ENCODE results near the gene CENPP. TPM values are rescaled to one million over a fixed set of nuclear protein-coding genes. Genes with fewer than 3 reads are reported as not detected.

The CENPP gene
- total and polyA plus RNA-seq, 4 donors, result 0.62 to 8.7 (median 1.3) TPM

DNA sequence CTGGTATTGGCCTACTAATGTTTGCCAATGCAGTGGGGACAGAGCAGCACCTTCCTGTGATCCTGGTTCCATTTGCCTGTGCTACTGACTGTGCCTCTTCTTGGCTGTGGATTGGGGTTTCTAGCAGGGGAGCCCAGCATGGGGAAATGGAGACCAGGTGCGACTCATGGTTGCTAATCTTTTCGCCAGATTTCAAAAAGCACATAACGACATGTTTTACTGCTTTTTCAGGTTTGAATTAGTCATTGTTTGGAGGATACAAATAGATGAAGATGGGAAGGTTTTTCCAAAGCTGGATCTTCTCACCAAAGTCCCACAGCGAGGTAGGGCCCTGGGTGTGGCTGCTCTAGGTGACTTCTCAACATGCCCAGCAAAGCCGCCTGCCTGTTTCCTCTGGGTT lies 286.5 kb downstream of the CENPP start:
- H3K9ac ChIP-seq (ENCODE audit: low read depth in 1 of 2, low read length in 2 of 2), result no peak overlapping the region
- peaks cover 3 to 8% (median 4%) of the 10 kb centered on the region in 4 donors for H3K36me3 ChIP-seq (ENCODE audit: control insufficient read depth in 4 of 4, insufficient read depth in 3 of 4, low read depth in 1 of 4, low read length in 3 of 4)
- H3K27me3 ChIP-seq (ENCODE audit: control insufficient read depth in 4 of 4, insufficient read depth in 4 of 4, low read length in 3 of 4), result no peaks in the 10 kb centered on the region
- H3K27ac ChIP-seq (ENCODE audit: low read depth in 1 of 2, low read length in 2 of 2), result no peak overlapping the region
- 98% methylated on average over 5 of the region's 5 CpGs for WGBS
- H3K4me3 ChIP-seq (ENCODE audit: low read depth in 1 of 3, low read length in 3 of 3), result no peak overlapping the region
- H3K9me3 ChIP-seq (ENCODE audit: control insufficient read depth in 4 of 4, low read length in 3 of 4), result no peaks in the 10 kb centered on the region
- TF ChIP-seq EGR1 (IDR thresholded peaks at IDR 0.05; ENCODE audit: low read depth in 2 of 2) (no peak), RXRA (IDR thresholded peaks at IDR 0.05) (no peak), SP1 (IDR thresholded peaks at IDR 0.05) (no peak)
- TF ChIP-seq, protein P1, sequence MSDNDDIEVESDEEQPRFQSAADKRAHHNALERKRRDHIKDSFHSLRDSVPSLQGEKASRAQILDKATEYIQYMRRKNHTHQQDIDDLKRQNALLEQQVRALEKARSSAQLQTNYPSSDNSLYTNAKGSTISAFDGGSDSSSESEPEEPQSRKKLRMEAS (IDR thresholded peaks at IDR 0.05), result no peak
- H3K4me1 ChIP-seq (ENCODE audit: control insufficient read depth in 4 of 4, insufficient read depth in 4 of 4, low read length in 3 of 4), result peaks cover 2 to 18% (median 13%) of the 10 kb centered on the region in 4 donors
- no peak for DNase-seq (ENCODE audit: low spot score)

DNA sequence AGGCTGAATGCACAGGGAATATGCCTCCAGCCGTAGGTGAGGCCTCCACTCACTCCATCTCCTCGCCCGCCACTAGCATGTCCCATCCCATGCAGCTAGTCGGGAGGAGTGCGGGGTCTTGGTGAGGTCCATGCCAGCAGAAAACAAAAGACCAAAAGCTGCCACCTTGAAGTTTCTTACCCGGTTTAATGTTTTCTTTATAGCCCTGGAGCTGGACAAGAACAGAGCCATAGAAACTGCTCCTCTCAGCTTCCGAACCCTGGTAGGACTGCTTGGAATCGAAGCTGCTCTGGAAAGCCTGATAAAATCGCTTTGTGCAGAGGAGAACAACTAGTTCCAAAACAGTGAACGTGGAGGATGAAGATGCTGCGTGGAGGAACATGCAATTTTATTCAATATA lies 287.1 kb downstream of the CENPP start:
- Histone ChIP-seq H3K4me1 (ENCODE audit: control insufficient read depth in 4 of 4, insufficient read depth in 4 of 4, low read length in 3 of 4) (peaks cover 5 to 22% (median 18%) of the 10 kb centered on the region in 4 donors), H3K9me3 (ENCODE audit: control insufficient read depth in 4 of 4, low read length in 3 of 4) (no peaks in the 10 kb centered on the region), H3K27ac (ENCODE audit: low read depth in 1 of 2, low read length in 2 of 2) (no peak overlapping the region), H3K27me3 (ENCODE audit: control insufficient read depth in 4 of 4, insufficient read depth in 4 of 4, low read length in 3 of 4) (no peaks in the 10 kb centered on the region), H3K36me3 (ENCODE audit: control insufficient read depth in 4 of 4, insufficient read depth in 3 of 4, low read depth in 1 of 4, low read length in 3 of 4) (peaks cover 3 to 8% (median 4%) of the 10 kb centered on the region in 4 donors), H3K4me3 (ENCODE audit: low read depth in 1 of 3, low read length in 3 of 3) (no peak overlapping the region), H3K9ac (ENCODE audit: low read depth in 1 of 2, low read length in 2 of 2) (no peak overlapping the region)
- WGBS, result 97% methylated on average over 11 of the region's 11 CpGs
- DNase-seq (ENCODE audit: low spot score), result no peak
- TF ChIP-seq, protein P1 (IDR thresholded peaks at IDR 0.05), result no peak
- TF ChIP-seq HNF4A (conservative IDR thresholded peaks at IDR 0.05), result no peak
- no peak for TF ChIP-seq YY1 (IDR thresholded peaks at IDR 0.05)
- TF ChIP-seq EGR1 (IDR thresholded peaks at IDR 0.05; ENCODE audit: low read depth in 2 of 2), result no peak
- no peak for TF ChIP-seq FOXA1 (IDR thresholded peaks at IDR 0.05)
- no peak for TF ChIP-seq RXRA (IDR thresholded peaks at IDR 0.05)
- TF ChIP-seq NR2F2 (IDR thresholded peaks at IDR 0.05), result no peak
- TF ChIP-seq FOXA2 (IDR thresholded peaks at IDR 0.05), result no peak
- TF ChIP-seq, protein P2, sequence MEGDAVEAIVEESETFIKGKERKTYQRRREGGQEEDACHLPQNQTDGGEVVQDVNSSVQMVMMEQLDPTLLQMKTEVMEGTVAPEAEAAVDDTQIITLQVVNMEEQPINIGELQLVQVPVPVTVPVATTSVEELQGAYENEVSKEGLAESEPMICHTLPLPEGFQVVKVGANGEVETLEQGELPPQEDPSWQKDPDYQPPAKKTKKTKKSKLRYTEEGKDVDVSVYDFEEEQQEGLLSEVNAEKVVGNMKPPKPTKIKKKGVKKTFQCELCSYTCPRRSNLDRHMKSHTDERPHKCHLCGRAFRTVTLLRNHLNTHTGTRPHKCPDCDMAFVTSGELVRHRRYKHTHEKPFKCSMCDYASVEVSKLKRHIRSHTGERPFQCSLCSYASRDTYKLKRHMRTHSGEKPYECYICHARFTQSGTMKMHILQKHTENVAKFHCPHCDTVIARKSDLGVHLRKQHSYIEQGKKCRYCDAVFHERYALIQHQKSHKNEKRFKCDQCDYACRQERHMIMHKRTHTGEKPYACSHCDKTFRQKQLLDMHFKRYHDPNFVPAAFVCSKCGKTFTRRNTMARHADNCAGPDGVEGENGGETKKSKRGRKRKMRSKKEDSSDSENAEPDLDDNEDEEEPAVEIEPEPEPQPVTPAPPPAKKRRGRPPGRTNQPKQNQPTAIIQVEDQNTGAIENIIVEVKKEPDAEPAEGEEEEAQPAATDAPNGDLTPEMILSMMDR (IDR thresholded peaks at IDR 0.05; ENCODE audit: low read depth, low read length, missing input control), result no peak
- TF ChIP-seq HNF4G (IDR thresholded peaks at IDR 0.05), result no peak
- TF ChIP-seq SP1 (IDR thresholded peaks at IDR 0.05), result no peak
- no peak for TF ChIP-seq TAF1 (conservative IDR thresholded peaks at IDR 0.05)
- no peak for TF ChIP-seq GABPA (IDR thresholded peaks at IDR 0.05 in 1 of 2, conservative IDR thresholded peaks at IDR 0.05 in 1 of 2)
- no peak for TF ChIP-seq JUND (IDR thresholded peaks at IDR 0.05)
- TF ChIP-seq, protein P3, sequence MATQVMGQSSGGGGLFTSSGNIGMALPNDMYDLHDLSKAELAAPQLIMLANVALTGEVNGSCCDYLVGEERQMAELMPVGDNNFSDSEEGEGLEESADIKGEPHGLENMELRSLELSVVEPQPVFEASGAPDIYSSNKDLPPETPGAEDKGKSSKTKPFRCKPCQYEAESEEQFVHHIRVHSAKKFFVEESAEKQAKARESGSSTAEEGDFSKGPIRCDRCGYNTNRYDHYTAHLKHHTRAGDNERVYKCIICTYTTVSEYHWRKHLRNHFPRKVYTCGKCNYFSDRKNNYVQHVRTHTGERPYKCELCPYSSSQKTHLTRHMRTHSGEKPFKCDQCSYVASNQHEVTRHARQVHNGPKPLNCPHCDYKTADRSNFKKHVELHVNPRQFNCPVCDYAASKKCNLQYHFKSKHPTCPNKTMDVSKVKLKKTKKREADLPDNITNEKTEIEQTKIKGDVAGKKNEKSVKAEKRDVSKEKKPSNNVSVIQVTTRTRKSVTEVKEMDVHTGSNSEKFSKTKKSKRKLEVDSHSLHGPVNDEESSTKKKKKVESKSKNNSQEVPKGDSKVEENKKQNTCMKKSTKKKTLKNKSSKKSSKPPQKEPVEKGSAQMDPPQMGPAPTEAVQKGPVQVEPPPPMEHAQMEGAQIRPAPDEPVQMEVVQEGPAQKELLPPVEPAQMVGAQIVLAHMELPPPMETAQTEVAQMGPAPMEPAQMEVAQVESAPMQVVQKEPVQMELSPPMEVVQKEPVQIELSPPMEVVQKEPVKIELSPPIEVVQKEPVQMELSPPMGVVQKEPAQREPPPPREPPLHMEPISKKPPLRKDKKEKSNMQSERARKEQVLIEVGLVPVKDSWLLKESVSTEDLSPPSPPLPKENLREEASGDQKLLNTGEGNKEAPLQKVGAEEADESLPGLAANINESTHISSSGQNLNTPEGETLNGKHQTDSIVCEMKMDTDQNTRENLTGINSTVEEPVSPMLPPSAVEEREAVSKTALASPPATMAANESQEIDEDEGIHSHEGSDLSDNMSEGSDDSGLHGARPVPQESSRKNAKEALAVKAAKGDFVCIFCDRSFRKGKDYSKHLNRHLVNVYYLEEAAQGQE (IDR thresholded peaks at IDR 0.05), result no peak
- TF ChIP-seq RAD21 (IDR thresholded peaks at IDR 0.05), result no peak
- TF ChIP-seq, protein P4, sequence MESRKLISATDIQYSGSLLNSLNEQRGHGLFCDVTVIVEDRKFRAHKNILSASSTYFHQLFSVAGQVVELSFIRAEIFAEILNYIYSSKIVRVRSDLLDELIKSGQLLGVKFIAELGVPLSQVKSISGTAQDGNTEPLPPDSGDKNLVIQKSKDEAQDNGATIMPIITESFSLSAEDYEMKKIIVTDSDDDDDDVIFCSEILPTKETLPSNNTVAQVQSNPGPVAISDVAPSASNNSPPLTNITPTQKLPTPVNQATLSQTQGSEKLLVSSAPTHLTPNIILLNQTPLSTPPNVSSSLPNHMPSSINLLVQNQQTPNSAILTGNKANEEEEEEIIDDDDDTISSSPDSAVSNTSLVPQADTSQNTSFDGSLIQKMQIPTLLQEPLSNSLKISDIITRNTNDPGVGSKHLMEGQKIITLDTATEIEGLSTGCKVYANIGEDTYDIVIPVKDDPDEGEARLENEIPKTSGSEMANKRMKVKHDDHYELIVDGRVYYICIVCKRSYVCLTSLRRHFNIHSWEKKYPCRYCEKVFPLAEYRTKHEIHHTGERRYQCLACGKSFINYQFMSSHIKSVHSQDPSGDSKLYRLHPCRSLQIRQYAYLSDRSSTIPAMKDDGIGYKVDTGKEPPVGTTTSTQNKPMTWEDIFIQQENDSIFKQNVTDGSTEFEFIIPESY (IDR thresholded peaks at IDR 0.05), result no peak
- TF ChIP-seq, protein P5, sequence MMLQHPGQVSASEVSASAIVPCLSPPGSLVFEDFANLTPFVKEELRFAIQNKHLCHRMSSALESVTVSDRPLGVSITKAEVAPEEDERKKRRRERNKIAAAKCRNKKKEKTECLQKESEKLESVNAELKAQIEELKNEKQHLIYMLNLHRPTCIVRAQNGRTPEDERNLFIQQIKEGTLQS (IDR thresholded peaks at IDR 0.05), result no peak
